HEK293 (cell line): ENCODE results near the gene THAP4.
A peak's percentile ranks its signal among the peaks of the same experiment; 100 is the strongest.

ENCODE experiments used
- CTCF ChIA-PET: fragments of 350-600 bp; formaldehyde crosslinking; extraction: SDS; loops from one replicate; lab custom pipeline; 2021; ENCODE audit warnings: antibody characterized with exemption; lab: Yijun Ruan, JAX
- POLR2A ChIA-PET: fragments of 300-600 bp; formaldehyde crosslinking; extraction: SDS; loops from one replicate; lab custom pipeline; 2020; ENCODE audit warnings: antibody characterized with exemption, inconsistent platforms; lab: Yijun Ruan, JAX
- H3K27ac ChIP-seq: fragments of 200-500 bp; sonication (Bioruptor generic); 2 replicates; pipeline ENCODE4 v1.5.1; 2014; ENCODE audit warnings: low read depth, low read length, control low read depth, inconsistent platforms; ENCODE audit errors: extremely low read depth
- H3K36me3 ChIP-seq, 2 experiments: fragments of 200-500 bp in 1 of 2; sonication (Bioruptor generic) in 1 of 2; 1 replicate in 1 of 2; 2 replicates in 1 of 2; pipeline ENCODE4 v1.5.1; 2014 to 2017; ENCODE audit warnings: inconsistent platforms in 2 of 2, low read length in 2 of 2; ENCODE audit not compliant: control insufficient read depth in 2 of 2, insufficient read depth in 1 of 2
- H3K4me1 ChIP-seq: fragments of 200-500 bp; sonication (Bioruptor generic); 2 replicates; pipeline ENCODE4 v1.5.1; 2014; ENCODE audit warnings: mild to moderate bottlenecking, low read length, inconsistent platforms; ENCODE audit not compliant: control insufficient read depth, insufficient read depth
- H3K4me3 ChIP-seq: 2 replicates; pipeline ENCODE4 v1.5.1; 2011; ENCODE audit warnings: low read depth, mild to moderate bottlenecking, control low read depth, low read length, moderate library complexity
- H3K9me3 ChIP-seq: fragments of 200-500 bp; sonication (Bioruptor generic); 2 replicates; pipeline ENCODE4 v1.5.1; 2014; ENCODE audit warnings: low read depth, low read length, inconsistent platforms; ENCODE audit not compliant: control insufficient read depth, insufficient read depth
- OVOL3 ChIP-seq: fragments of 450-650 bp; formaldehyde crosslinking; IDR thresholded peaks from 2 replicates; pipeline ENCODE4 v1.5.1; 2016; ENCODE audit warnings: missing biosample characterization, missing genetic modification characterization
- SP3 ChIP-seq: fragments of 450-650 bp; formaldehyde crosslinking; IDR thresholded peaks from 2 replicates; pipeline ENCODE4 v1.5.1; 2016; ENCODE audit warnings: missing biosample characterization, missing genetic modification characterization
- ZNF146 ChIP-seq: fragments of 450-650 bp; formaldehyde crosslinking; IDR thresholded peaks from 2 replicates; pipeline ENCODE4 v1.5.1; 2016; ENCODE audit warnings: missing biosample characterization, missing genetic modification characterization
- ZNF169 ChIP-seq: fragments of 450-650 bp; formaldehyde crosslinking; IDR thresholded peaks from 2 replicates; pipeline ENCODE4 v1.5.1; 2016; ENCODE audit warnings: missing biosample characterization, missing genetic modification characterization
- ZNF292 ChIP-seq: fragments of 450-650 bp; formaldehyde crosslinking; IDR thresholded peaks from 2 replicates; pipeline ENCODE4 v1.5.1; 2016; ENCODE audit warnings: low read depth, missing biosample characterization, missing genetic modification characterization, borderline replicate concordance
- ZNF423 ChIP-seq: fragments of 450-650 bp; formaldehyde crosslinking; IDR thresholded peaks from 2 replicates; pipeline ENCODE4 v1.5.1; 2016; ENCODE audit warnings: missing biosample characterization, missing genetic modification characterization
- ZNF549 ChIP-seq: fragments of 450-650 bp; IDR thresholded peaks from 2 replicates; pipeline ENCODE4 v1.5.1; 2018; ENCODE audit warnings: missing biosample characterization, missing genetic modification characterization, mild to moderate bottlenecking, inconsistent platforms, moderate library complexity
- ZNF561 ChIP-seq: fragments of 450-650 bp; IDR thresholded peaks from 2 replicates; pipeline ENCODE4 v1.5.1; 2018; ENCODE audit warnings: missing biosample characterization, missing genetic modification characterization, borderline replicate concordance
- ZNF747 ChIP-seq: fragments of 450-650 bp; formaldehyde crosslinking; IDR thresholded peaks from 2 replicates; pipeline ENCODE4 v1.5.1; 2016; ENCODE audit warnings: missing biosample characterization, missing genetic modification characterization
- ZNF776 ChIP-seq: fragments of 450-650 bp; formaldehyde crosslinking; IDR thresholded peaks from 2 replicates; pipeline ENCODE4 v1.5.0; 2017; ENCODE audit warnings: missing biosample characterization, missing genetic modification characterization, borderline replicate concordance
- TF ChIP-seq, protein P1 (sequence below): fragments of 450-650 bp; formaldehyde crosslinking; IDR thresholded peaks from 2 replicates; pipeline ENCODE4 v1.5.1; 2016; ENCODE audit warnings: missing biosample characterization, missing genetic modification characterization
- TF ChIP-seq, protein P2 (sequence below): fragments of 450-650 bp; formaldehyde crosslinking; conservative IDR thresholded peaks from 2 replicates; pipeline ENCODE4 v1.5.1; 2016; ENCODE audit warnings: low read depth, missing biosample characterization, missing genetic modification characterization

THAP4 gene

DNA sequence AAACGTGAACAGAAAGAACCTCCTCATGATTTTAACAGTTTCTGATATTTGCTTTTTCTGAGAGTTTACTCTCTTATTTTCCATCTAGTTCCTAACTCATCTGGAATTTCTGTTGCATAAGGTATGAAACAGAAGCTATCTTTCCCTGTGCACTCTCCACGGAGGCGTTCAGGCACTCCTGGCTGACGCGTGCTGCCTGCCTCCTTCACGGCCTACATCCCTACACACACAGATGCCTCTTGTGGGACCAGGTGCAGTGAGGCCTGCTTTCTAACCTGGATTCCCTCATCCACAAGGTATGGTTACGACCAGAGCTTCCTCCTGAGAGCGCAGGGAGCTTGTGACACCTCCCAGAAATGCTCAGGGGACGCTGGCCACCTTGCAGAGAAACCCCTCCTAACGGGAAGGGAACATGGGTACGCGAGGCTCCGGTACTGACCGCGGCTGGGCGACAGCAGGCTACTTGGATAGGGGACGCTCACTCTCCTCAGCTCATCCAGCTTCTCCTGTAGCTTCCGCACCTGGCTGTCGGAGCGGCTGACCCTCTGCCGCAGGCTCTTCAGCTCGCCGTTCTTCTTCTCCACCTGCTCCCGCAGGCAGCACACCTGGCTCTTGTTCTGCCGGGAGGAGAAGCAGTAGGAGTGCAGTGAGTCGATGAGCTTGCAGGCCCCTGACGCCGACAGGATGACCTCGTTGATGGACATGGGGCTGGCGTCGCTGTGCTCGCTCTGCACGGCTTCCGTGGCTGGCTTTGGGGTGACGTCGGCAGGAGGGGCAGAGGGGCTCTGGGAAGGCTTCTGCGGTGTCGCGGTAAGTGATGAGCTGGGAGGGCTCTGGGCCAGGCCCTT, 4.3 kb downstream of the THAP4 start:
- CTCF ChIA-PET, result interaction anchor here (0.7 kb wide), 1 partner anchor 26 kb away, joined by 4 read pairs; no protein-coding TSS in a partner anchor
- Histone ChIP-seq H3K4me1 (no peaks in the 10 kb centered on the region; the same call in 1 of the 2 replicates), H3K36me3 (peaks cover 22 to 68% of the 10 kb centered on the region in 2 experiments; a peak in 2 of 3 replicates), H3K9me3 (no peaks in the 10 kb centered on the region), H3K27ac (no peak overlapping the region), H3K4me3 (no peak overlapping the region)
- POLR2A ChIA-PET, result no interaction called here
- TF ChIP-seq ZNF423 (tag by site-specific recombination) (no peak), ZNF169 (tag by site-specific recombination) (no peak), OVOL3 (tag by site-specific recombination) (no peak)
- TF ChIP-seq, protein P1, sequence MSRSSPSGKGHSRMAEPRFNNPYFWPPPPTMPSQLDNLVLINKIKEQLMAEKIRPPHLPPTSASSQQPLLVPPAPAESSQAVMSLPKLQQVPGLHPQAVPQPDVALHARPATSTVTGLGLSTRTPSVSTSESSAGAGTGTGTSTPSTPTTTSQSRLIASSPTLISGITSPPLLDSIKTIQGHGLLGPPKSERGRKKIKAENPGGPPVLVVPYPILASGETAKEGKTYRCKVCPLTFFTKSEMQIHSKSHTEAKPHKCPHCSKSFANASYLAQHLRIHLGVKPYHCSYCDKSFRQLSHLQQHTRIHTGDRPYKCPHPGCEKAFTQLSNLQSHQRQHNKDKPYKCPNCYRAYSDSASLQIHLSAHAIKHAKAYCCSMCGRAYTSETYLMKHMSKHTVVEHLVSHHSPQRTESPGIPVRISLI (tag by site-specific recombination), result no peak
- TF ChIP-seq, protein P2, sequence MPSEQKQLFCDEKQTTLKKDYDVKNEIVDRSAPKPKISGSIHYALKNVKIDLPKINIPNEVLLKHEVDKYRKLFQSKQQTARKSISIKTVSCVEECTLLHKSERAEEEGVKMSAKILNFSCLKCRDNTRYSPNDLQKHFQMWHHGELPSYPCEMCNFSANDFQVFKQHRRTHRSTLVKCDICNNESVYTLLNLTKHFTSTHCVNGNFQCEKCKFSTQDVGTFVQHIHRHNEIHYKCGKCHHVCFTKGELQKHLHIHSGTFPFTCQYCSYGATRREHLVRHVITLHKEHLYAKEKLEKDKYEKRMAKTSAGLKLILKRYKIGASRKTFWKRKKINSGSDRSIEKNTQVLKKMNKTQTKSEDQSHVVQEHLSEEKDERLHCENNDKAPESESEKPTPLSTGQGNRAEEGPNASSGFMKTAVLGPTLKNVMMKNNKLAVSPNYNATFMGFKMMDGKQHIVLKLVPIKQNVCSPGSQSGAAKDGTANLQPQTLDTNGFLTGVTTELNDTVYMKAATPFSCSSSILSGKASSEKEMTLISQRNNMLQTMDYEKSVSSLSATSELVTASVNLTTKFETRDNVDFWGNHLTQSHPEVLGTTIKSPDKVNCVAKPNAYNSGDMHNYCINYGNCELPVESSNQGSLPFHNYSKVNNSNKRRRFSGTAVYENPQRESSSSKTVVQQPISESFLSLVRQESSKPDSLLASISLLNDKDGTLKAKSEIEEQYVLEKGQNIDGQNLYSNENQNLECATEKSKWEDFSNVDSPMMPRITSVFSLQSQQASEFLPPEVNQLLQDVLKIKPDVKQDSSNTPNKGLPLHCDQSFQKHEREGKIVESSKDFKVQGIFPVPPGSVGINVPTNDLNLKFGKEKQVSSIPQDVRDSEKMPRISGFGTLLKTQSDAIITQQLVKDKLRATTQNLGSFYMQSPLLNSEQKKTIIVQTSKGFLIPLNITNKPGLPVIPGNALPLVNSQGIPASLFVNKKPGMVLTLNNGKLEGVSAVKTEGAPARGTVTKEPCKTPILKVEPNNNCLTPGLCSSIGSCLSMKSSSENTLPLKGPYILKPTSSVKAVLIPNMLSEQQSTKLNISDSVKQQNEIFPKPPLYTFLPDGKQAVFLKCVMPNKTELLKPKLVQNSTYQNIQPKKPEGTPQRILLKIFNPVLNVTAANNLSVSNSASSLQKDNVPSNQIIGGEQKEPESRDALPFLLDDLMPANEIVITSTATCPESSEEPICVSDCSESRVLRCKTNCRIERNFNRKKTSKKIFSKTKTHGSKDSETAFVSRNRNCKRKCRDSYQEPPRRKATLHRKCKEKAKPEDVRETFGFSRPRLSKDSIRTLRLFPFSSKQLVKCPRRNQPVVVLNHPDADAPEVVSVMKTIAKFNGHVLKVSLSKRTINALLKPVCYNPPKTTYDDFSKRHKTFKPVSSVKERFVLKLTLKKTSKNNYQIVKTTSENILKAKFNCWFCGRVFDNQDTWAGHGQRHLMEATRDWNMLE (tag by site-specific recombination), result no peak

- no peak for TF ChIP-seq ZNF747 (tag by site-specific recombination)
- TF ChIP-seq ZNF561 (tag by site-specific recombination), result peak; percentile 46; the same call in 1 of the 2 replicates
- Histone ChIP-seq H3K36me3 (peaks cover 22 to 71% of the 10 kb centered on the region in 2 experiments; a peak in 2 of 3 replicates), H3K9me3 (no peaks in the 10 kb centered on the region), H3K27ac (no peak overlapping the region), H3K4me3 (no peak overlapping the region), H3K4me1 (no peaks in the 10 kb centered on the region; the same call in 1 of the 2 replicates)
- POLR2A ChIA-PET, result no interaction called here
- CTCF ChIA-PET, result no interaction called here
These were observed 7.1 kb downstream of the THAP4 start for GRCh38 chr2:241629762-241630435.

DNA sequence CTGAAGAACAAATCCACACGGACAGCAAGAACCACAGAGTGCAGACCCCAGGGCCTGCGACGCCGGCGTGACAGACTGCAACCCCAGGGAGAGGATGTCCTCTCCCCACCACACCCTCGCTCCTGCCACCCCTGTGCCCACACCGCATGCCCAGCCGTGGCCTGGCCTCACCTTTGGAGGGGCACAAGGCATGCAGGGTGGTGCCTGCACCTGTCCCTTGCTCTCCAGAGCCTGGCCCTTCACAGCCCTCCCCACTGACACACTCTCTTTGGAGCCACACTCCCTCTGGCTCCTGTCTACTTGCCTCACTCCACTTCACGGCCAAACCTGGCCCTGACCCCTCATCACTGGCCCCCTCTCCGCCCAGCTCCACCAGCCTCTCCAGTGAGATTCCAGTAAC, 9.3 kb downstream of the THAP4 start:
- TF ChIP-seq ZNF549 (no peak), ZNF146 (tag by site-specific recombination) (no peak), ZNF776 (tag by site-specific recombination) (no peak), SP3 (tag by site-specific recombination) (no peak), ZNF292 (tag by site-specific recombination) (no peak)
- Histone ChIP-seq H3K36me3 (peaks cover 24 to 56% of the 10 kb centered on the region in 2 experiments; a peak in 2 of 3 replicates), H3K4me1 (no peaks in the 10 kb centered on the region; the same call in 1 of the 2 replicates), H3K9me3 (no peaks in the 10 kb centered on the region), H3K4me3 (no peak overlapping the region), H3K27ac (no peak overlapping the region)
- ChIA-PET POLR2A (no interaction called here), CTCF (no interaction called here)
